ENCODE measurements around the gene HAVCR1. TPM values are rescaled to one million over a fixed set of nuclear protein-coding genes. Genes with fewer than 3 reads are reported as not detected.
A peak's percentile ranks its signal among the peaks of the same experiment; 100 is the strongest.

Gene HAVCR1
- total RNA-seq, 1 experiment from 2014 or later: not detected

GRCh38 chr5:157050050-157050449 is 8.9 kb downstream of the HAVCR1 start (continued):
- TF ChIP-seq ATF3 (IDR thresholded peaks at IDR 0.05) (no peak), CTCF (IDR thresholded peaks at IDR 0.05 in 2 of 3, conservative IDR thresholded peaks at IDR 0.05 in 1 of 3; ENCODE audit: borderline replicate concordance in 1 of 3, insufficient read depth in 1 of 3, low read depth in 2 of 3, low read length in 2 of 3) (no peak), SP1 (IDR thresholded peaks at IDR 0.05; ENCODE audit: low read depth) (no peak), MAX (IDR thresholded peaks at IDR 0.05) (no peak), SIN3A (IDR thresholded peaks at IDR 0.05; ENCODE audit: low read depth) (no peak), CEBPB (IDR thresholded peaks at IDR 0.05; ENCODE audit: low read depth) (no peak), POLR2A (IDR thresholded peaks at IDR 0.05; ENCODE audit: borderline replicate concordance, extremely low read depth, insufficient read depth, insufficient read length) (no peak), JUND (IDR thresholded peaks at IDR 0.05) (no peak), RAD21 (IDR thresholded peaks at IDR 0.05; ENCODE audit: low read depth) (no peak), CBX3 (IDR thresholded peaks at IDR 0.05; ENCODE audit: low read depth) (no peak), EZH2phosphoT487 (IDR thresholded peaks at IDR 0.05; ENCODE audit: borderline replicate concordance) (no peak), SRF (IDR thresholded peaks at IDR 0.05; ENCODE audit: low read depth) (no peak)

GRCh38 chr5:157049605-157050004 is 9.3 kb downstream of the HAVCR1 start:
- Histone ChIP-seq H3K79me2 (ENCODE audit: insufficient read depth, low read length) (no peaks in the 10 kb centered on the region), H3K4me2 (ENCODE audit: low read length) (peak overlapping the region; percentile 68), H2AFZ (ENCODE audit: low read depth, low read length, poor library complexity, severe bottlenecking) (peak overlapping the region; percentile 39), H3K4me3 (replicated peaks in 1 of 2; ENCODE audit: low read depth in 1 of 2, low read length in 2 of 2) (peak overlapping the region in 1 of 2 experiments; percentile 33; a peak in 2 of 4 replicates), H3K4me1 (ENCODE audit: control insufficient read depth in 1 of 2, insufficient read depth in 2 of 2, low read length in 2 of 2) (peaks cover 0 to 37% of the 10 kb centered on the region in 2 experiments; a peak in 2 of 4 replicates), H3K36me3 (ENCODE audit: control insufficient read depth in 1 of 2, insufficient read depth in 2 of 2, low read length in 2 of 2) (no peaks in the 10 kb centered on the region), H3K9me2 (ENCODE audit: insufficient read depth) (no peaks in the 10 kb centered on the region), H4K20me1 (ENCODE audit: insufficient read depth) (no peaks in the 10 kb centered on the region), H3K27ac (ENCODE audit: low read depth, low read length) (no peak overlapping the region), H3K27me3 (ENCODE audit: insufficient read depth, low read length) (no peaks in the 10 kb centered on the region), H3K9ac (ENCODE audit: low read length) (no peak overlapping the region), H3K9me3 (ENCODE audit: control insufficient read depth in 1 of 2, insufficient read depth in 1 of 2, low read depth in 1 of 2, low read length in 2 of 2) (no peaks in the 10 kb centered on the region)
- CTCF ChIA-PET: no interaction called here
- DNase-seq (ENCODE audit: low read depth, low spot score) (peak; percentile 10), ATAC-seq (peak; percentile 68)
- BruUV-seq (replicated peaks): no TSS peak
- TF ChIP-seq MAX (IDR thresholded peaks at IDR 0.05) (no peak), ZNF274 (IDR thresholded peaks at IDR 0.05; ENCODE audit: low read depth, low read length) (no peak), SP1 (IDR thresholded peaks at IDR 0.05; ENCODE audit: low read depth) (no peak), JUND (IDR thresholded peaks at IDR 0.05) (no peak), EZH2phosphoT487 (IDR thresholded peaks at IDR 0.05; ENCODE audit: borderline replicate concordance) (no peak), CEBPB (IDR thresholded peaks at IDR 0.05; ENCODE audit: low read depth) (0 out of 2 replicates have a peak, but pooled peaks have one; percentile 34), POLR2A (IDR thresholded peaks at IDR 0.05; ENCODE audit: borderline replicate concordance, extremely low read depth, insufficient read depth, insufficient read length) (no peak), FOSL1 (IDR thresholded peaks at IDR 0.05; ENCODE audit: low read depth) (peak; percentile 40), ZBTB33 (IDR thresholded peaks at IDR 0.05; ENCODE audit: extremely low read depth, insufficient replicate concordance, low read length) (no peak), EGR1 (IDR thresholded peaks at IDR 0.05; ENCODE audit: low read depth) (no peak), POLR2AphosphoS5 (IDR thresholded peaks at IDR 0.05; ENCODE audit: low read depth, low read length) (no peak)
- POLR2A ChIA-PET: no interaction called here
- intact Hi-C loops (cut with micrococcal nuclease): no loop called here
- RAD21 ChIA-PET (ENCODE audit: low non-redundant PET in 1 of 2, low total read pairs in 2 of 2, uncharacterized antibody in 2 of 2, unreplicated experiment in 2 of 2): no interaction called here
